K562 (cell line): Measurements from ENCODE around the gene MBOAT7. TPM values are rescaled to one million over a fixed set of nuclear protein-coding genes. Genes with fewer than 3 reads are reported as not detected.

ENCODE experiments used
- CTCF ChIP-seq, 3 experiments: IDR thresholded peaks in 2 of 3; conservative IDR thresholded peaks in 1 of 3; 2 replicates each; pipeline ENCODE4 v1.5.1; 2011 to 2012; ENCODE audit warnings: low read length in 3 of 3, mild to moderate bottlenecking in 3 of 3, control low read depth in 2 of 3, improper control_type of control experiment in 1 of 3, inconsistent platforms in 1 of 3, low read depth in 1 of 3, mixed read lengths in 1 of 3, moderate library complexity in 1 of 3; ENCODE audit not compliant: insufficient read depth in 2 of 3
- CXXC5 ChIP-seq: fragments of 250-450 bp; sonication (Bioruptor Pico); IDR thresholded peaks from 2 replicates; pipeline ENCODE4 v1.8.0; 2022; ENCODE audit warnings: inconsistent platforms, mild to moderate bottlenecking, moderate library complexity
- DACH1 ChIP-seq: fragments of 450-650 bp; IDR thresholded peaks from 2 replicates; pipeline ENCODE4 v1.6.1; 2018; ENCODE audit not compliant: partially characterized antibody
- DMBX1 ChIP-seq: fragments of 250-450 bp; sonication (Bioruptor Pico); IDR thresholded peaks from 2 replicates; pipeline ENCODE4 v1.8.0; 2022; ENCODE audit warnings: inconsistent platforms, mild to moderate bottlenecking, moderate library complexity, borderline replicate concordance
- ELF2 ChIP-seq: fragments of 250-450 bp; sonication (Bioruptor Pico); IDR thresholded peaks from 2 replicates; pipeline ENCODE4 v1.5.0; 2021; ENCODE audit warnings: mild to moderate bottlenecking
- ESRRB ChIP-seq: fragments of 250-450 bp; sonication (Bioruptor Pico); IDR thresholded peaks from 2 replicates; pipeline ENCODE4 v1.5.0; 2020; ENCODE audit warnings: mild to moderate bottlenecking, moderate library complexity, borderline replicate concordance
- HDAC1 ChIP-seq, 2 experiments: fragments of 450-650 bp; IDR thresholded peaks; 2 replicates each; pipeline ENCODE4 v1.6.1; 2016 to 2017; ENCODE audit warnings: inconsistent platforms in 1 of 2, mild to moderate bottlenecking in 1 of 2, moderate library complexity in 1 of 2
- HNRNPL ChIP-seq: fragments of 200-400 bp; formaldehyde crosslinking; IDR thresholded peaks from 2 replicates; pipeline ENCODE4 v1.6.1; 2017; ENCODE audit warnings: low read depth, mild to moderate bottlenecking, low read length
- KLF10 ChIP-seq: fragments of 250-450 bp; sonication (Bioruptor Pico); IDR thresholded peaks from 2 replicates; pipeline ENCODE4 v1.6.1; 2021; ENCODE audit warnings: matching md5 sums
- MBD2 ChIP-seq: sonication (generic); IDR thresholded peaks from 2 replicates; pipeline ENCODE4 v1.6.1; 2016; ENCODE audit warnings: low read depth, borderline replicate concordance
- MTF1 ChIP-seq: fragments of 250-450 bp; sonication (Bioruptor Pico); IDR thresholded peaks from 2 replicates; pipeline ENCODE4 v1.9.0; 2021; ENCODE audit warnings: moderate library complexity, mild to moderate bottlenecking, inconsistent platforms, borderline replicate concordance
- NFRKB ChIP-seq: fragments of 450-650 bp; IDR thresholded peaks from 2 replicates; pipeline ENCODE4 v1.6.1; 2016; ENCODE audit warnings: low read depth
- NFYB ChIP-seq: IDR thresholded peaks from 2 replicates; pipeline ENCODE4 v1.6.1; 2011; ENCODE audit warnings: mild to moderate bottlenecking, moderate library complexity; ENCODE audit not compliant: insufficient read length; ENCODE audit errors: extremely low read depth
- NR2C2 ChIP-seq, 2 experiments: fragments of 200-800 bp in 1 of 2; sonication (Bioruptor generic) in 1 of 2; sonication (generic) in 1 of 2; formaldehyde crosslinking in 1 of 2; IDR thresholded peaks; 2 replicates each; pipeline versions ENCODE4 v1.6.1 to v1.8.0; 2016 to 2022; ENCODE audit warnings: mild to moderate bottlenecking in 1 of 2, missing compliant biosample characterization in 1 of 2, missing genetic modification characterization in 1 of 2, missing genetic modification reagents in 1 of 2
- PRMT5 ChIP-seq: sonication (generic); formaldehyde crosslinking; IDR thresholded peaks from 2 replicates; pipeline ENCODE4 v1.5.0; 2020; ENCODE audit warnings: missing genetic modification reagents
- SP1 ChIP-seq: sonication (generic); formaldehyde crosslinking; IDR thresholded peaks from 2 replicates; pipeline ENCODE4 v1.8.1; 2022; ENCODE audit warnings: mild to moderate bottlenecking, missing genetic modification reagents
- SRF ChIP-seq, 2 experiments: fragments of 250-450, 450-650 bp in 1 of 2; sonication (Bioruptor Pico) in 1 of 2; sonication (generic) in 1 of 2; formaldehyde crosslinking; IDR thresholded peaks; 2 replicates each; pipeline versions ENCODE4 v1.5.0 to v1.5.1; 2020 to 2022; ENCODE audit warnings: mild to moderate bottlenecking in 1 of 2, missing genetic modification reagents in 1 of 2
- TAF9B ChIP-seq: fragments of 450-650 bp; IDR thresholded peaks from 2 replicates; pipeline ENCODE4 v1.6.1; 2018; ENCODE audit warnings: mild to moderate bottlenecking; ENCODE audit not compliant: partially characterized antibody
- TFAP4 ChIP-seq: sonication (generic); formaldehyde crosslinking; IDR thresholded peaks from 2 replicates; pipeline ENCODE4 v1.8.0; 2022; ENCODE audit warnings: missing genetic modification reagents, mild to moderate bottlenecking, moderate library complexity, borderline replicate concordance
- THRAP3 ChIP-seq: fragments of 450-650 bp; IDR thresholded peaks from 2 replicates; pipeline ENCODE4 v1.6.1; 2016; ENCODE audit warnings: mild to moderate bottlenecking, inconsistent platforms, borderline replicate concordance
- polyA plus RNA-seq, 8 experiments: library from polyadenylated mRNA; depleted of rRNA in 4 of 8; stranded (reverse) in 5 of 8; unstranded in 3 of 8; fragments of >200 nt; fragmentation: Nextera tagmentation in 2 of 8; fragmentation: Illumina TruSeq in 1 of 8; extraction: Ambion mirVana in 2 of 8; extraction: Trizol in 1 of 8; gene quantifications; 2 replicates each; pipeline versions ENCODE4 v1.2.1 to v1.2.3, GENCODE V29; 2011 to 2014; ENCODE audit warnings: inconsistent platforms in 1 of 8, missing spikeins in 1 of 8
- total RNA-seq, 7 experiments: library from RNA; depleted of rRNA in 6 of 7; stranded (reverse); fragments of >200 nt in 6 of 7; fragmentation: Illumina TruSeq in 2 of 7; extraction: Trizol in 2 of 7; gene quantifications; 2 replicates each; pipeline versions ENCODE4 v1.2.1 to v1.2.3, GENCODE V29; 2011 to 2021; ENCODE audit warnings: low replicate concordance in 1 of 7
- TF ChIP-seq, protein P1 (sequence below): fragments of 250-450 bp; sonication (Bioruptor Pico); IDR thresholded peaks from 2 replicates; pipeline ENCODE4 v1.9.0; 2021; ENCODE audit warnings: mild to moderate bottlenecking
- TF ChIP-seq, protein P2 (sequence below): fragments of 250-450 bp; sonication (Bioruptor Pico); IDR thresholded peaks from 2 replicates; pipeline ENCODE4 v1.8.0; 2022; ENCODE audit warnings: moderate library complexity, mild to moderate bottlenecking, inconsistent platforms

The MBOAT7 gene
- total and polyA plus RNA-seq, 9 of the 15 experiments (the other 6 are each of a cell fraction or from before 2014, with no cell fraction given), result 1.4 to 153 (median 56.1) TPM

GRCh38 chr19:54136864-54137698 lies 52.3 kb downstream of the MBOAT7 start (continued):
- TF ChIP-seq NFYB (peak; percentile 98), TFAP4 (CRISPR knock-in tag) (peak; percentile 20; the same call in 1 of the 2 replicates), THRAP3 (no peak), KLF10 (CRISPR knock-in tag) (no peak), SP1 (peak; percentile 97), CXXC5 (CRISPR knock-in tag) (no peak; the same call in none of the 2 replicates), HNRNPL (no peak), ELF2 (CRISPR knock-in tag) (no peak), DACH1 (no peak), PRMT5 (CRISPR knock-in tag) (no peak), TAF9B (no peak), SRF (CRISPR knock-in tag; IDR thresholded peaks at IDR 0.05) (peak in 1 of 2 experiments; percentile 13; a peak in 1 of 4 replicates), HDAC1 (IDR thresholded peaks at IDR 0.05) (0 out of 4 replicates have a peak, but pooled peaks of 1 of the 2 experiments have one; percentile 62), MBD2 (peak; percentile 100), MTF1 (CRISPR knock-in tag) (no peak), DMBX1 (CRISPR knock-in tag) (no peak), NFRKB (no peak; the same call in 1 of the 2 replicates), NR2C2 (CRISPR knock-in tag; IDR thresholded peaks at IDR 0.05) (no peak), NR2C2 (tag; IDR thresholded peaks at IDR 0.05) (no peak), CTCF (IDR thresholded peaks at IDR 0.05 in 2 of 3, conservative IDR thresholded peaks at IDR 0.05 in 1 of 3; ENCODE audit: insufficient read depth in 2 of 3, low read depth in 1 of 3, low read length in 3 of 3) (peak in 1 of 3 experiments; percentile 7; a peak in 1 of 6 replicates), ESRRB (CRISPR knock-in tag) (no peak)
- TF ChIP-seq, protein P1, sequence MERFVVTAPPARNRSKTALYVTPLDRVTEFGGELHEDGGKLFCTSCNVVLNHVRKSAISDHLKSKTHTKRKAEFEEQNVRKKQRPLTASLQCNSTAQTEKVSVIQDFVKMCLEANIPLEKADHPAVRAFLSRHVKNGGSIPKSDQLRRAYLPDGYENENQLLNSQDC (CRISPR knock-in tag), result no peak
- TF ChIP-seq, protein P2, sequence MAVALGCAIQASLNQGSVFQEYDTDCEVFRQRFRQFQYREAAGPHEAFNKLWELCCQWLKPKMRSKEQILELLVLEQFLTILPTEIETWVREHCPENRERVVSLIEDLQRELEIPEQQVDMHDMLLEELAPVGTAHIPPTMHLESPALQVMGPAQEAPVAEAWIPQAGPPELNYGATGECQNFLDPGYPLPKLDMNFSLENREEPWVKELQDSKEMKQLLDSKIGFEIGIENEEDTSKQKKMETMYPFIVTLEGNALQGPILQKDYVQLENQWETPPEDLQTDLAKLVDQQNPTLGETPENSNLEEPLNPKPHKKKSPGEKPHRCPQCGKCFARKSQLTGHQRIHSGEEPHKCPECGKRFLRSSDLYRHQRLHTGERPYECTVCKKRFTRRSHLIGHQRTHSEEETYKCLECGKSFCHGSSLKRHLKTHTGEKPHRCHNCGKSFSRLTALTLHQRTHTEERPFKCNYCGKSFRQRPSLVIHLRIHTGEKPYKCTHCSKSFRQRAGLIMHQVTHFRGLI (CRISPR knock-in tag), result no peak
